GM12801 (cell line): Measurements from ENCODE around the gene LETM1.

ENCODE experiments used
- CTCF ChIP-seq: IDR thresholded peaks from one replicate; pipeline ENCODE4 v1.5.1; 2011; ENCODE audit warnings: control low read depth; ENCODE audit not compliant: insufficient read length; ENCODE audit errors: extremely low read depth

The LETM1 gene

GRCh38 chr4:1839282-1839681 is 16.7 kb downstream of the LETM1 start:
- TF ChIP-seq CTCF: no peak

GRCh38 chr4:1837069-1837468 is 18.9 kb downstream of the LETM1 start:
- no peak for TF ChIP-seq CTCF

GRCh38 chr4:1836650-1837049 is 19.3 kb downstream of the LETM1 start:
- TF ChIP-seq CTCF: no peak

- no peak for TF ChIP-seq CTCF
Observed at GRCh38 chr4:1834047-1834775, 21.7 kb downstream of the LETM1 start.

DNA sequence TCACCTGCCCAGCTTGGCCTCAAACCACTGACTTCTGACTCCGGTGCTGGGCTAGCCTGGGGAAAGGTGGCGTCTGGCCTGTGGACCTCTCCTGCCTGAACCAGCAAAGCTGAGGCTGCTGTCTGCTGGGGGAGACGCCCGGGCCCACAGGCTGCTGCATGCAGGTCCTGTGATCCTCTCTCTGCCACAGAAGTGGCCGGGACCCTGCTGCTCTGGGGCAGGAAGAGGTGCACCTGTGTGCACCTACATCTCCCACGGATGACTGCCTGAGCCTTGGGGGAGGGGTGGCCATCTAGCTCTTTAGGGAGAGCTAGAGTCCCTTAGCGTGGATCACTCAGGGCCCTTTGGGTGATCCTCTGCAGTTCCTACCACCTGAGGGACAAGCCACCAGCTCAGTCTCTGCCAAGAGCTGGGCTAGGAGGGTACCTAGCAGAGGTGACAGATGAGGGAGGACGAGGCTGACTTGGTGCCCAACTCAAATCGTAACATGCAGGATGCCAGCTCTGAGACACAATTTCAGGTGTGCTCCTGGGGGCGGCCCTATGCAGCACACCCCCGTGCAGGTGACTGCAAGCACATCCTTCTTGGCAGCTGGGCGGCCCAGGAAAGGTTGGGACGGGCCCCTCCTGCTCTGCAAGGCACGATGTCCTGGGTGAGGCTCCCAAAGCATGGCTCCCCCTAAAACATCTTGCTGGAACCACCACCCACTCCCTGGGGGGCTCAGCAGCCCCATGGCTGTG is 22.5 kb downstream of the LETM1 start:
- no peak for TF ChIP-seq CTCF

GRCh38 chr4:1832690-1833089 is 23.3 kb downstream of the LETM1 start:
- no peak for TF ChIP-seq CTCF

- no peak for TF ChIP-seq CTCF
Observed at GRCh38 chr4:1831331-1831730, 24.6 kb downstream of the LETM1 start.
